Trophoblast cell (in vitro differentiated cells and primary cell): ENCODE measurements around the gene NXPE2.

Experiments
- DNase-seq, 2 donors: peaks; one replicate each; pipeline ENCODE4 v3.0.0-alpha.2; 2016
- H2AFZ ChIP-seq: 2 replicates; pipeline ENCODE4 v1.6.1; 2013; ENCODE audit warnings: low read length, moderate library complexity, mild to moderate bottlenecking; ENCODE audit not compliant: insufficient read depth, poor library complexity
- H2AK5ac ChIP-seq: 2 replicates; pipeline ENCODE4 v1.6.1; 2013; ENCODE audit warnings: mild to moderate bottlenecking, low read length
- H2BK120ac ChIP-seq: 2 replicates; pipeline ENCODE4 v1.6.1; 2013; ENCODE audit warnings: low read length, mild to moderate bottlenecking, moderate library complexity; ENCODE audit not compliant: insufficient read depth, poor library complexity
- H2BK12ac ChIP-seq: 2 replicates; pipeline ENCODE4 v1.6.1; 2013; ENCODE audit warnings: mild to moderate bottlenecking, low read length, moderate library complexity
- H2BK5ac ChIP-seq: 2 replicates; pipeline ENCODE4 v1.6.1; 2013; ENCODE audit warnings: low read length, low read depth, moderate library complexity, mild to moderate bottlenecking; ENCODE audit not compliant: poor library complexity
- H3K14ac ChIP-seq: 2 replicates; pipeline ENCODE4 v1.6.1; 2013; ENCODE audit warnings: mild to moderate bottlenecking, low read length
- H3K18ac ChIP-seq: 2 replicates; pipeline ENCODE4 v1.6.1; 2013; ENCODE audit warnings: mild to moderate bottlenecking, low read length
- H3K23ac ChIP-seq: 2 replicates; pipeline ENCODE4 v1.6.1; 2013; ENCODE audit warnings: low read length
- H3K27ac ChIP-seq: 2 replicates; pipeline ENCODE4 v1.5.1; 2013; ENCODE audit warnings: low read depth, mild to moderate bottlenecking, inconsistent platforms, low read length, moderate library complexity
- H3K27me3 ChIP-seq: 2 replicates; pipeline ENCODE4 v1.6.1; 2013; ENCODE audit warnings: inconsistent platforms, mild to moderate bottlenecking, low read length, moderate library complexity; ENCODE audit not compliant: insufficient read depth
- H3K36me3 ChIP-seq, 2 experiments: 1 replicate in 1 of 2; 2 replicates in 1 of 2; pipeline ENCODE4 v1.6.1; 2013; ENCODE audit warnings: low read length in 2 of 2, mild to moderate bottlenecking in 2 of 2, moderate library complexity in 1 of 2; ENCODE audit not compliant: insufficient read depth in 2 of 2, control insufficient read depth in 1 of 2
- H3K4ac ChIP-seq: 2 replicates; pipeline ENCODE4 v1.6.1; 2013; ENCODE audit warnings: low read depth, mild to moderate bottlenecking, low read length, moderate library complexity
- H3K4me1 ChIP-seq, 2 experiments: 1 replicate in 1 of 2; 2 replicates in 1 of 2; pipeline ENCODE4 v1.6.1; 2013; ENCODE audit warnings: low read length in 2 of 2, mild to moderate bottlenecking in 2 of 2, moderate library complexity in 1 of 2; ENCODE audit not compliant: insufficient read depth in 2 of 2, control insufficient read depth in 1 of 2
- H3K4me2 ChIP-seq: 2 replicates; pipeline ENCODE4 v1.6.1; 2013; ENCODE audit warnings: inconsistent platforms, mild to moderate bottlenecking, low read length, moderate library complexity
- H3K4me3 ChIP-seq: 2 replicates; pipeline ENCODE4 v1.5.1; 2013; ENCODE audit warnings: mild to moderate bottlenecking, low read depth, low read length, inconsistent platforms
- H3K79me1 ChIP-seq: one replicate; pipeline ENCODE4 v1.6.1; 2013; ENCODE audit warnings: low read length
- H3K79me2 ChIP-seq: 2 replicates; pipeline ENCODE4 v1.6.1; 2013; ENCODE audit warnings: low read length, mild to moderate bottlenecking; ENCODE audit not compliant: control insufficient read depth, insufficient read depth, poor library complexity
- H3K9ac ChIP-seq: 2 replicates; pipeline ENCODE4 v1.6.1; 2013; ENCODE audit warnings: mild to moderate bottlenecking, low read length
- H3K9me3 ChIP-seq: 2 replicates; pipeline ENCODE4 v1.6.1; 2013; ENCODE audit warnings: low read depth, mild to moderate bottlenecking, control low read depth, inconsistent platforms, low read length; ENCODE audit not compliant: insufficient read depth
- H4K12ac ChIP-seq: 2 replicates; pipeline ENCODE4 v1.6.1; 2013; ENCODE audit warnings: low read depth, mild to moderate bottlenecking, low read length, moderate library complexity
- H4K8ac ChIP-seq: 2 replicates; pipeline ENCODE4 v1.6.1; 2013; ENCODE audit warnings: low read depth, mild to moderate bottlenecking, low read length, moderate library complexity
- H4K91ac ChIP-seq: one replicate; pipeline ENCODE4 v1.6.1; 2013; ENCODE audit warnings: low read depth, mild to moderate bottlenecking, low read length, moderate library complexity
- WGBS: extraction: QIAGEN DNeasy Blood & Tissue Kit; methylation state at CpG from one replicate; pipeline ENCODE4 v1.1.7; 2013; ENCODE audit warnings: missing lambda C conversion rate; ENCODE audit not compliant: insufficient read length, insufficient coverage; ENCODE audit errors: extremely low coverage; 5-methylcytosine and 5-hydroxymethylcytosine counted together

NXPE2 gene

DNA sequence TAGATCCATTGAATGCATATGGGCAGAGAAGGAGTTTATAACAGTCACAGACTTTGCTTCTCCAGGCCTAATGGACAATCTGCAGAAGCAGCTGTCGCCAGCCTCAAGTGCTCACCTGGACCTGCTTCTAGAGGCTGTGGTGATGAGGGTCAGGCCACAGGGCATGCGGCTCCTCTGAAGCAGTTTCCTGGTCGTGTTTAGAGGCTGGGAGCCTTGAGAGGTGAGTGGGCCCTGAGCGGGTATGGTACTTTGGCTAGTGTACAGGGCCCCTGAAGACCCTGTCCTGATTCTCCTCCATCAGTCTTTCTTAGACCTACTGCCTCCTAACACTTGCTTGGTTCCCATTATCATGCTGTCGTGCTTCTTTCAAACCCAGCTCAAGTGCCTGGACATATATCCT lies 41.2 kb downstream of the NXPE2 start:
- no CpG with 5 or more reads among the region's 5 CpGs for WGBS
- Histone ChIP-seq H3K4me3 (no peak overlapping the region), H3K9me3 (no peaks in the 10 kb centered on the region), H2BK12ac (no peak overlapping the region), H2BK120ac (no peak overlapping the region), H3K36me3 (no peaks in the 10 kb centered on the region), H3K4me2 (no peak overlapping the region), H2AFZ (no peak overlapping the region), H4K91ac (no peak overlapping the region), H2AK5ac (no peak overlapping the region), H3K9ac (no peak overlapping the region), H3K18ac (no peak overlapping the region), H3K79me1 (no peaks in the 10 kb centered on the region), H3K14ac (no peak overlapping the region), H3K27ac (no peak overlapping the region), H4K12ac (no peak overlapping the region), H4K8ac (no peak overlapping the region), H3K79me2 (no peaks in the 10 kb centered on the region), H2BK5ac (no peak overlapping the region), H3K27me3 (peaks cover 2% of the 10 kb centered on the region), H3K4ac (no peak overlapping the region), H3K4me1 (no peaks in the 10 kb centered on the region), H3K23ac (no peak overlapping the region)
- no peak for DNase-seq

DNA sequence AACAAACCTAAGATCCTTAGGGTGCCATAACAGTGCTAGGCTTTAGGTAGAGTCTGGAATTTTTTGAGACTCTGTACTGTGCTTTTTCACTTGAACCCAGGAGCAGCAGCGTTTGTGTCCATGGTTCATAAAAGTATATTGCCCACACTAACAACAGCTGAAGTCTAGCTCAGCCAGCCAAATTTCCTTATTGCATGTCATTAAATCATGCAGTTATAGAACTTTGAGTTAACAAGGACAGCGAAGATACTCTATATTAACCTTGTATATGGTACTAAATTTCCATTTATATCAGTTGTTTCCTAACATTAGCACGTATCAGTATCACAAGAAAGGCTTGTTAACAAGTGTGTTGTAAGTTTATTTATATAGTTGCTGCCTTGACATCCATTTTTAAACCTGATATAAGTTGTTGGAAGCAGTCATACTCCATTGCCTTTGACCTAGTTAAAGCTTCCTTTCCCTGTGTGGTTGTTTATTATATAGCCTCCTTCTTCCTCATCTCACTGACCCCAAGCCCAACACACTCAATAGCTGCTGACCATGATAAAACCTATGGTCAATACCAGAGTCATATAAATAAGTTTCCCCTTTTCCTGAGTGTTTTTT lies 46.7 kb downstream of the NXPE2 start:
- Histone ChIP-seq H3K9me3 (no peaks in the 10 kb centered on the region), H2BK12ac (no peak overlapping the region), H3K79me1 (no peaks in the 10 kb centered on the region), H3K23ac (no peak overlapping the region), H4K8ac (no peak overlapping the region), H2BK120ac (no peak overlapping the region), H3K4me2 (no peak overlapping the region), H3K27ac (no peak overlapping the region), H3K18ac (no peak overlapping the region), H3K36me3 (no peaks in the 10 kb centered on the region), H3K4me3 (no peak overlapping the region), H3K79me2 (no peaks in the 10 kb centered on the region), H3K14ac (no peak overlapping the region), H3K4ac (no peak overlapping the region), H4K12ac (no peak overlapping the region), H3K9ac (no peak overlapping the region), H3K27me3 (peaks cover 2% of the 10 kb centered on the region), H2AFZ (no peak overlapping the region), H4K91ac (no peak overlapping the region), H3K4me1 (no peaks in the 10 kb centered on the region), H2BK5ac (no peak overlapping the region), H2AK5ac (no peak overlapping the region)
- no CpG with 5 or more reads among the region's 3 CpGs for WGBS
- DNase-seq = no peak

DNA sequence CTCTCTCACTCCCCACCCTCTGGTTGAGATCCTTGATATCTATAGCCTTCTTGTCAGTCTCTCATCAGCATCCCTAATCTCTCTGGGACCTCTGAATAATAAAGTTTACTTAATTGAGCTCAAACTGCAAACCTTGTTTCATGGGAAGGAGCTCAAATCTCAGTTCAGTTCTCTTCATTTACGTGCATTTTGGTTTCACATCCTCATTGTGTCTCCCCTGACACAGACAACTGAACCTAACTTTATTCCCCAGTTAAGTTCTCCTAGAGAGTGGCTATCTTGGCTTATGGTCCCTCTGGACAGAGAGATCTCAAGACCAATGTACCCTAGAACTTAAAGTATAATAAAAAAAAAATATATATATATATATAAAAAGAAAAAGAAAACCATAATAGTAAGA lies 47.3 kb downstream of the NXPE2 start:
- no peak for DNase-seq
- Histone ChIP-seq H3K27ac (no peak overlapping the region), H2AFZ (no peak overlapping the region), H3K27me3 (peaks cover 2% of the 10 kb centered on the region), H2AK5ac (no peak overlapping the region), H3K9ac (no peak overlapping the region), H3K9me3 (no peaks in the 10 kb centered on the region), H3K18ac (no peak overlapping the region), H3K79me1 (no peaks in the 10 kb centered on the region), H2BK5ac (no peak overlapping the region), H3K4ac (no peak overlapping the region), H3K14ac (no peak overlapping the region), H3K36me3 (no peaks in the 10 kb centered on the region), H2BK120ac (no peak overlapping the region), H4K12ac (no peak overlapping the region), H3K79me2 (no peaks in the 10 kb centered on the region), H2BK12ac (no peak overlapping the region), H3K4me1 (no peaks in the 10 kb centered on the region), H3K23ac (no peak overlapping the region), H3K4me3 (no peak overlapping the region), H3K4me2 (no peak overlapping the region), H4K91ac (no peak overlapping the region), H4K8ac (no peak overlapping the region)
- no CpG with 5 or more reads among the region's 1 CpG for WGBS

DNA sequence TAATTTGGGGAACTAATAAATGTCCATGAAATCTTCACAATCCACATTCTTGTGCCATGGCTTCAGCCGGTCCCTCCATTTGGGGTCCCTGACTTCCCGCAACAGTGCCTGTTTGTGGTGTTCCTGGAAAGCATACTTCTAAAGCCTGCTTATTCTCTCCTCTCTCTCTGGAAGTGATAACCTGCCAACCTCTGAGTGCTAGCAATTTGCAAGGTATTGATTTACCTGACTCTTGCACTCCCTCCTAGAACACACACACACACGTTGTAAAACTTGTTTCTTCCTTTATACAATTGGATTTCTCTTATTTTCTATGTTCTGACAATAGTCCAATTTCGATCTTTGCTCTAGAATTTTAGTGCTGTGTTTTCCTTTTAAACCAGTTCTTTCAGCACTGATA lies 58.5 kb downstream of the NXPE2 start:
- H3K4me3 ChIP-seq = no peak overlapping the region
- H3K36me3 ChIP-seq = no peaks in the 10 kb centered on the region
- H4K12ac ChIP-seq = no peak overlapping the region
- H4K91ac ChIP-seq = no peak overlapping the region
- H2AK5ac ChIP-seq = no peak overlapping the region
- H2BK120ac ChIP-seq = no peak overlapping the region
- no peak overlapping the region for H2AFZ ChIP-seq
- no peaks in the 10 kb centered on the region for H3K79me1 ChIP-seq
- no peak overlapping the region for H3K18ac ChIP-seq
- no peak overlapping the region for H3K27ac ChIP-seq
- no CpG with 5 or more reads among the region's 4 CpGs for WGBS
- no peak overlapping the region for H3K4me2 ChIP-seq
- no peak overlapping the region for H2BK12ac ChIP-seq
- no peak overlapping the region for H3K9ac ChIP-seq
- no peak overlapping the region for H2BK5ac ChIP-seq
- H3K23ac ChIP-seq = no peak overlapping the region
- no peaks in the 10 kb centered on the region for H3K4me1 ChIP-seq
- DNase-seq = no peak
- no peaks in the 10 kb centered on the region for H3K79me2 ChIP-seq
- H3K4ac ChIP-seq = no peak overlapping the region
- no peaks in the 10 kb centered on the region for H3K9me3 ChIP-seq
- no peak overlapping the region for H4K8ac ChIP-seq
- H3K14ac ChIP-seq = no peak overlapping the region
- no peaks in the 10 kb centered on the region for H3K27me3 ChIP-seq
